HCT116 (cell line): Measurements from ENCODE around the gene HEXA. TPM values are rescaled to one million over a fixed set of nuclear protein-coding genes. Genes with fewer than 3 reads are reported as not detected.

Source experiments
- ATAC-seq: fragments of 200-7000 bp; cut with Tn5 transposase; 2 replicates; pipeline ENCODE4 v1.9.1; 2020; ENCODE audit warnings: mild to moderate bottlenecking, moderate library complexity
- BruUV-seq: library from RNA; stranded (reverse); fragments of 400-500 nt; replicated peaks from 2 replicates; lab custom pipeline; 2021; lab: Mats Ljungman, UMichigan
- CTCF ChIA-PET: fragments of 300-600 bp; sonication (Branson Sonifier 250); formaldehyde crosslinking; loops from one replicate; lab custom pipeline; 2021; ENCODE audit warnings: antibody characterized with exemption; lab: Charles Lee
- POLR2A ChIA-PET: fragments of 300-600, 350-600 bp; sonication (Branson Sonifier 250); formaldehyde crosslinking; loops from one replicate; lab custom pipeline; 2021; ENCODE audit warnings: antibody characterized with exemption; lab: Charles Lee
- RAD21 ChIA-PET, 2 experiments: fragments of 300-600 bp; sonication (Branson Sonifier 250); formaldehyde crosslinking; loops; one replicate each; lab custom pipeline; 2023; ENCODE audit warnings: low total read pairs in 2 of 2; ENCODE audit not compliant: uncharacterized antibody in 2 of 2, unreplicated experiment in 2 of 2, low non-redundant PET in 1 of 2; lab: Charles Lee
- DNase-seq: peaks from one replicate; pipeline ENCODE4 v3.0.0-alpha.2; 2010; ENCODE audit warnings: low read depth, low spot score
- H2AFZ ChIP-seq: fragments of 200-600 bp; shearing (Covaris generic), sonication (generic); 2 replicates; pipeline ENCODE4 v1.6.1; 2017; ENCODE audit warnings: low read depth, mixed run types, mixed read lengths, antibody characterized with exemption, low read length; ENCODE audit not compliant: poor library complexity, severe bottlenecking
- H3K27ac ChIP-seq: 2 replicates; pipeline ENCODE4 v1.5.1; 2012; ENCODE audit warnings: low read depth, low read length
- H3K27me3 ChIP-seq: fragments of 200-600 bp; sonication (generic); 2 replicates; pipeline ENCODE4 v1.6.1; 2016; ENCODE audit warnings: mixed run types, low read length, mixed read lengths; ENCODE audit not compliant: insufficient read depth
- H3K36me3 ChIP-seq, 2 experiments: fragments of 200-500 bp in 1 of 2; fragments of 200-600 bp in 1 of 2; sonication (Bioruptor generic) in 1 of 2; sonication (generic) in 1 of 2; 2 replicates each; pipeline versions ENCODE4 v1.5.1 to v1.6.1; 2014 to 2016; ENCODE audit warnings: low read length in 2 of 2, inconsistent platforms in 1 of 2, mixed read lengths in 1 of 2, mixed run types in 1 of 2; ENCODE audit not compliant: insufficient read depth in 2 of 2, control insufficient read depth in 1 of 2
- H3K4me1 ChIP-seq, 2 experiments: fragments of 200-600 bp in 1 of 2; sonication (generic) in 1 of 2; 2 replicates each; pipeline versions ENCODE4 v1.5.1 to v1.6.1; 2012 to 2017; ENCODE audit warnings: low read length in 2 of 2, inconsistent platforms in 1 of 2, mild to moderate bottlenecking in 1 of 2, mixed read lengths in 1 of 2, mixed run types in 1 of 2, moderate library complexity in 1 of 2; ENCODE audit not compliant: insufficient read depth in 2 of 2, control insufficient read depth in 1 of 2
- H3K4me2 ChIP-seq: fragments of 200-600 bp; sonication (generic); 2 replicates; pipeline ENCODE4 v1.6.1; 2017; ENCODE audit warnings: mixed run types, low read length, mixed read lengths
- H3K4me3 ChIP-seq, 2 experiments: fragments of 200-600 bp in 1 of 2; sonication (generic) in 1 of 2; replicated peaks in 1 of 2; 2 replicates each; pipeline ENCODE4 v1.5.1; 2011 to 2016; ENCODE audit warnings: low read length in 2 of 2, control low read depth in 1 of 2, low read depth in 1 of 2, mild to moderate bottlenecking in 1 of 2, mixed read lengths in 1 of 2, mixed run types in 1 of 2
- H3K79me2 ChIP-seq: fragments of 200-600 bp; sonication (generic); 2 replicates; pipeline ENCODE4 v1.6.1; 2017; ENCODE audit warnings: mild to moderate bottlenecking, mixed run types, low read length, moderate library complexity, mixed read lengths; ENCODE audit not compliant: insufficient read depth
- H3K9ac ChIP-seq: fragments of 200-600 bp; sonication (generic); 2 replicates; pipeline ENCODE4 v1.6.1; 2016; ENCODE audit warnings: low read length, mixed read lengths
- H3K9me2 ChIP-seq: fragments of 200-600 bp; sonication (generic), shearing (Covaris generic); 2 replicates; pipeline ENCODE4 v1.6.1; 2017; ENCODE audit warnings: mixed run types, mild to moderate bottlenecking, moderate library complexity; ENCODE audit not compliant: insufficient read depth
- H3K9me3 ChIP-seq, 2 experiments: fragments of 200-500 bp in 1 of 2; fragments of 200-600 bp in 1 of 2; sonication (Bioruptor generic) in 1 of 2; sonication (generic) in 1 of 2; 2 replicates each; pipeline ENCODE4 v1.6.1; 2014 to 2017; ENCODE audit warnings: low read length in 2 of 2, mixed read lengths in 2 of 2, inconsistent platforms in 1 of 2, low read depth in 1 of 2, mild to moderate bottlenecking in 1 of 2, mixed run types in 1 of 2, moderate library complexity in 1 of 2; ENCODE audit not compliant: control insufficient read depth in 1 of 2, insufficient read depth in 1 of 2
- H4K20me1 ChIP-seq: fragments of 200-600 bp; sonication (generic), shearing (Covaris generic); 2 replicates; pipeline ENCODE4 v1.6.1; 2017; ENCODE audit warnings: mixed run types, mild to moderate bottlenecking, moderate library complexity; ENCODE audit not compliant: insufficient read depth
- CBX3 ChIP-seq: IDR thresholded peaks from 2 replicates; pipeline ENCODE4 v1.6.1; 2012; ENCODE audit warnings: low read depth
- CTCF ChIP-seq, 3 experiments: fragments of 200-600 bp in 1 of 3; sonication (generic) in 1 of 3; IDR thresholded peaks in 2 of 3; conservative IDR thresholded peaks in 1 of 3; 2 replicates each; pipeline ENCODE4 v1.5.1; 2012 to 2017; ENCODE audit warnings: low read depth in 2 of 3, low read length in 2 of 3, antibody characterized with exemption in 1 of 3, borderline replicate concordance in 1 of 3, control low read depth in 1 of 3, mild to moderate bottlenecking in 1 of 3, mixed read lengths in 1 of 3, mixed run types in 1 of 3, moderate library complexity in 1 of 3; ENCODE audit not compliant: insufficient read depth in 1 of 3
- ELF1 ChIP-seq: IDR thresholded peaks from 2 replicates; pipeline ENCODE4 v1.6.1; 2012; ENCODE audit warnings: low read depth, borderline replicate concordance
- MAX ChIP-seq: IDR thresholded peaks from 2 replicates; pipeline ENCODE4 v1.6.1; 2012
- POLR2AphosphoS5 ChIP-seq: IDR thresholded peaks from 2 replicates; pipeline ENCODE4 v1.6.1; 2011; ENCODE audit warnings: mild to moderate bottlenecking, low read depth, low read length, moderate library complexity
- RAD21 ChIP-seq: IDR thresholded peaks from 2 replicates; pipeline ENCODE4 v1.6.1; 2012; ENCODE audit warnings: low read depth, mild to moderate bottlenecking
- TCF7L2 ChIP-seq: IDR thresholded peaks from 2 replicates; pipeline ENCODE4 v1.7.0; 2011; ENCODE audit warnings: borderline replicate concordance, inconsistent platforms; ENCODE audit not compliant: insufficient read depth, insufficient read length; ENCODE audit errors: extremely low read depth
- YY1 ChIP-seq: IDR thresholded peaks from 2 replicates; pipeline ENCODE4 v1.6.1; 2011; ENCODE audit warnings: low read length, low read depth, moderate library complexity, mild to moderate bottlenecking; ENCODE audit not compliant: insufficient replicate concordance; ENCODE audit errors: extremely low read depth
- intact Hi-C: fragments of 100-400 bp; cut with micrococcal nuclease; formaldehyde crosslinking; loops from 2 replicates; pipeline ENCODE4 v1.10.0; 2022
- total RNA-seq: library from RNA; stranded (reverse); gene quantifications from one replicate; pipeline ENCODE4 v1.2.1, GENCODE V29; 2021; ENCODE audit not compliant: unreplicated experiment

HEXA gene
- total RNA-seq, 1 experiment from 2014 or later: 57.1 TPM

GRCh38 chr15:72313448-72313840, 62.4 kb downstream of the HEXA start:
- no peaks in the 10 kb centered on the region for H3K36me3 ChIP-seq
- ATAC-seq (no peak), DNase-seq (no peak)
- no TSS peak for BruUV-seq
- no peaks in the 10 kb centered on the region for H3K27me3 ChIP-seq
- ChIA-PET CTCF (interaction anchor here (1.0 to 1.7 kb wide), 6 partner anchors 10 to 358 kb away, joined by 3 to 7 read pairs (median 6); no protein-coding TSS in a partner anchor), RAD21 (interaction anchor here in 1 of 2 experiments (1.0 kb wide), 1 partner anchor 70 kb away, joined by 3 read pairs; no protein-coding TSS in a partner anchor), POLR2A (no interaction called here)
- H3K9me2 ChIP-seq: no peaks in the 10 kb centered on the region
- no peak overlapping the region for H2AFZ ChIP-seq
- no peaks in the 10 kb centered on the region for H4K20me1 ChIP-seq
- H3K4me1 ChIP-seq: no peaks in the 10 kb centered on the region
- no peak overlapping the region for H3K27ac ChIP-seq
- no peak overlapping the region for H3K9ac ChIP-seq
- TF ChIP-seq CBX3: no peak
- no peaks in the 10 kb centered on the region for H3K9me3 ChIP-seq
- H3K4me3 ChIP-seq: no peak overlapping the region
- H3K79me2 ChIP-seq: no peaks in the 10 kb centered on the region
- intact Hi-C loops: loop anchor here (10.0 kb wide), 1 partner anchor 271 kb away; no protein-coding TSS in a partner anchor
- H3K4me2 ChIP-seq: no peak overlapping the region

GRCh38 chr15:72312605-72313447, 63.0 kb downstream of the HEXA start:
- ChIA-PET RAD21 (interaction anchor here in 1 of 2 experiments (1.2 kb wide), 1 partner anchor 358 kb away, joined by 3 read pairs; no protein-coding TSS in a partner anchor), CTCF (interaction anchor here (1.0 to 1.7 kb wide), 6 partner anchors 9 to 358 kb away, joined by 3 to 7 read pairs (median 6); no protein-coding TSS in a partner anchor), POLR2A (no interaction called here)
- peak; percentile 100 for ATAC-seq
- Histone ChIP-seq H3K27me3 (no peaks in the 10 kb centered on the region), H3K79me2 (no peaks in the 10 kb centered on the region), H3K27ac (no peak overlapping the region), H3K4me1 (no peaks in the 10 kb centered on the region), H3K36me3 (no peaks in the 10 kb centered on the region), H2AFZ (no peak overlapping the region), H3K4me2 (no peak overlapping the region), H3K4me3 (no peak overlapping the region), H3K9me3 (no peaks in the 10 kb centered on the region), H4K20me1 (no peaks in the 10 kb centered on the region), H3K9ac (no peak overlapping the region), H3K9me2 (no peaks in the 10 kb centered on the region)
- DNase-seq: peak; percentile 63
- intact Hi-C loops: loop anchor here (10.0 kb wide), 1 partner anchor 272 kb away; no protein-coding TSS in a partner anchor
- TF ChIP-seq CTCF (IDR thresholded peaks at IDR 0.05 in 2 of 3, conservative IDR thresholded peaks at IDR 0.05 in 1 of 3; ENCODE audit: borderline replicate concordance in 1 of 3, insufficient read depth in 1 of 3, low read depth in 2 of 3, low read length in 2 of 3) (peak; percentile 65 to 85 (median 77)), YY1 (peak; percentile 40), ELF1 (no peak), TCF7L2 (no peak), MAX (no peak), POLR2AphosphoS5 (no peak), RAD21 (peak; percentile 75)
- no TSS peak for BruUV-seq
